ENCODE measurements around the gene MYOG. TPM values are rescaled to one million over a fixed set of nuclear protein-coding genes. Genes with fewer than 3 reads are reported as not detected.

The MYOG gene
- polyA plus RNA-seq, 6 donors from 2014 or later = not detected

DNA sequence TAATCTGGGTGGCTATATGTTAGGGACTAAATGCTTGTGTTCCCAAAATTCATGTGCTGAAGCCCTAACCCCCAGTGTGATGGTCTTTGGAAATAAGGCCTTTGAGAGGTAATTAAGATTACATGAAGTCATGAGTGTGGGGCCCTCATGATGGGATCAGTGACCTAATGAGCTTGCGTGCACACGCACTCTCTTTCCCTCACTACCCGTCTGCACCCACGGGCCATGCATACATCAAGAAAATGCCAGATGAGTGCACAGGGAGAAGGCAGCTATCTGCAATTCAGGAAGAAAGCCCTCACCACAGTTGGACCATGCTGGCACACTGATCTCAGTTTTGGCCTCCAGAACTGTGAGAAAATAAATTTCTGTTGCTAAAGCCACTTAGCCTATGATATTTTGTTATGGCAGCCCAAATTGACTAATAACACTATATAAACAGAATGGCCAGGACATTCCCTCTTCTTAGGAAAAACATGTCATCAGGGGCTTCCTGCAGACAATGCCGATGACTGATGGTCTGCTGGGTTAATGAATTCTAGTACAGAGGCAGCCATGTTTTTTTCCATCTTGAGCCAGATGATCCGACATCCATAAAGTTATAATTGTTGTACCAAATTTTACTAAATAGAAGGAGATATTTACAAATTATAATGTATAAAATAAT is 18.1 kb upstream of the MYOG start:
- no peak for DNase-seq
- Mint-ChIP-seq H3K9me3 (peaks cover 0 to 10% (median 4%) of the 10 kb centered on the region in 7 donors), H3K36me3 (peaks cover 0 to 8% of the 10 kb centered on the region in 2 donors), H3K27me3 (peaks cover 23 to 36% (median 31%) of the 10 kb centered on the region in 3 donors), H3K4me1 (no peaks in the 10 kb centered on the region), H3K4me3 (no peak overlapping the region), H3K27ac (no peak overlapping the region)
- ATAC-seq (ENCODE audit: low read depth in 2 of 2) = no peak

GRCh38 chr1:203103216-203103615 is 17.4 kb upstream of the MYOG start:
- Mint-ChIP-seq H3K27ac (peak overlapping the region in 1 of 6 donors; percentile 24), H3K36me3 (peaks cover 0 to 8% of the 10 kb centered on the region in 2 donors), H3K27me3 (peaks cover 23 to 32% (median 24%) of the 10 kb centered on the region in 3 donors), H3K4me3 (no peak overlapping the region), H3K9me3 (peaks cover 0 to 11% (median 6%) of the 10 kb centered on the region in 7 donors), H3K4me1 (no peaks in the 10 kb centered on the region)
- DNase-seq (no peak), ATAC-seq (ENCODE audit: low read depth in 2 of 2) (no peak)

GRCh38 chr1:203101813-203102634 is 16.2 kb upstream of the MYOG start:
- Mint-ChIP-seq H3K4me3 (no peak overlapping the region), H3K27ac (no peak overlapping the region), H3K9me3 (peaks cover 0 to 23% (median 11%) of the 10 kb centered on the region in 7 donors), H3K4me1 (no peaks in the 10 kb centered on the region), H3K27me3 (peaks cover 17 to 26% (median 25%) of the 10 kb centered on the region in 3 donors), H3K36me3 (peaks cover 2 to 13% of the 10 kb centered on the region in 2 donors)
- DNase-seq (no peak), ATAC-seq (ENCODE audit: low read depth in 2 of 2) (no peak)

DNA sequence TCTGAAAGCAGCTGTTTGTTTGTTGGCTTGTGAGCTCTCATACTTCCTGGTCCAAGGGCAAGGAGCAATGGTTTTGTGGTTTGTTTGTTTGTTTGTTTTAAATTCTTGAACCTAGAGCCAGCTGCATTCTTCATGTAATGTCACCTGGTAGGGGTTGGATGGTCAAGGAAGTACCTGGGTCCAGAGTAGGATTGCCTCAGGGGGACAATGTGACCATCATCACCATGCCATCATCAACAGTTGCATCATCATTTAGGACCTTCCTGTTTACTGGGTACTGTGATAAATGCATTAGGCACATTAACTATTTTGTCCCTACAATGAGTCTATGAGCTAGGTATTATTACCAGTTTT is 14.7 kb upstream of the MYOG start:
- ATAC-seq (ENCODE audit: low read depth in 2 of 2) = no peak
- no peak for DNase-seq
- peaks cover 8 to 20% of the 10 kb centered on the region in 2 donors for H3K36me3 Mint-ChIP-seq
- peak overlapping the region in 1 of 6 donors; percentile 33 for H3K27ac Mint-ChIP-seq
- no peaks in the 10 kb centered on the region for H3K4me1 Mint-ChIP-seq
- H3K9me3 Mint-ChIP-seq = peaks cover 7 to 31% (median 21%) of the 10 kb centered on the region in 7 donors
- H3K27me3 Mint-ChIP-seq = peaks cover 23 to 30% (median 24%) of the 10 kb centered on the region in 3 donors
- H3K4me3 Mint-ChIP-seq = no peak overlapping the region

DNA sequence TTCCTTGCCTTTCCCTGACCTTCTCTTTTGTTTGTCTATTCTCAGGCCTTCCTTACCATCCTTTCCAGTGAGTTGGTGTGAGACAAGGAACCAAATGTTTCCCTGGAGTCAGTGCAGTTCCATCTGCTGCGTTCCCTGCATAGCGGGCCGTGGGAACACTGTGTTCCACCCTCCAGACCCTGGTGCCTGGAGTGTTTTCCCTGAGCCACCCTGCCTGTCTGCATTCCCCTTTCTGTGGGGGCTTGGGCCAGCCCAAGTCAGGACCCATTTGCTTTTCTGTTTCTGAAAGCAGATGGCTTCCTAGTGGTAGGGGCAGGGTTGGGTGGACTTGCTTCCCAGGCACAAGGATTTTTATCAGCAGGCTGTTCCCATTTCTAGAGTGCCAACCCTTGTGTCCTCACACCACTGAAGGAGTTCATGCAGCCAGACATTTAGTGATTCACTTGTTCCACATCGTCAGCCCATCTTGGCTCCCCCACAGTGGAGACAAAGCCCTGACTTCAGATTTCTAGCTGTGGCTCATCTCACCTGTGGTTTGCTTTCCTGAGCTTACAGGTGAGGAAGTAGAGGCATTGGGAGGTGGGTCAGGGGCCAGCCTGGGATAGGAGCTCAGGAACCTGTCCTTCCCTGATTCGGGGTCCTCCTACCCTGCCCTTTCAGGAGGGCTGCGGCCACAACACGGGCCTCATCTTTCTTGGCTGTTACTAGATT is 14.1 kb upstream of the MYOG start:
- peaks cover 9 to 20% of the 10 kb centered on the region in 2 donors for H3K36me3 Mint-ChIP-seq
- no peak overlapping the region for H3K4me3 Mint-ChIP-seq
- H3K9me3 Mint-ChIP-seq = peaks cover 11 to 31% (median 22%) of the 10 kb centered on the region in 7 donors
- H3K27me3 Mint-ChIP-seq = peaks cover 24 to 30% (median 26%) of the 10 kb centered on the region in 3 donors
- H3K4me1 Mint-ChIP-seq = no peaks in the 10 kb centered on the region
- peak overlapping the region in 1 of 6 donors; percentile 33 for H3K27ac Mint-ChIP-seq
- ATAC-seq (ENCODE audit: low read depth in 2 of 2) (no peak), DNase-seq (no peak)

DNA sequence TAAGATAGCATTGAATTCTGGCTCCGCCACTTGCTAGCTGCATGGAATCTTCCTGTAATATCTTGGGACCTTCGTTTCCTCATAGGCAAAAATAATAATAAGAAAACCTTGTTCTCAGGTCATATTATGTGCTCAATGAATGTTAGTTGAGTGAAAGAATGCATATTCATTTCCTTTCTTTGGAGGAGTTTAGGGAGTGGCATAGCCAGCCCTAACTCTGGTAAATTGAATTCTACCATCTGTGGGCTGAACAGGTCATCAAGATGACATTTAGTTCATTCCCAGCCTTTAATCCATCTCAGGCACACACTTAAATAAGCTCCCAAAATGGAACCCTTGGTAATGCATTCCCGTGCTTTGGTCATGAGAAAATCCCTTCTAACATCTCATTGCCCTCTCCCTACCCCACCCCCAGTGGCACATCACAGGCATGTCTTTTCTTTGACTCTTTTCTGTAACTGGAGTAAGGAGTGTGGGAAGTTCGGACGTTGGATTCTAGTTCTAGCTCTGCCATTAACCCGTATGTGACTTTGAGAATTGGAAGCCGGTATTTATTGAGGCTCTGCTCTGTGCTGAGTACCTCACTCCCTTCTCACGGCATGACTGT is 13.2 kb upstream of the MYOG start:
- H3K27ac Mint-ChIP-seq = no peak overlapping the region
- peaks cover 24 to 38% (median 26%) of the 10 kb centered on the region in 3 donors for H3K27me3 Mint-ChIP-seq
- H3K36me3 Mint-ChIP-seq = peaks cover 16 to 27% of the 10 kb centered on the region in 2 donors
- H3K4me1 Mint-ChIP-seq = no peaks in the 10 kb centered on the region
- DNase-seq (no peak), ATAC-seq (ENCODE audit: low read depth in 2 of 2) (no peak)
- peaks cover 17 to 40% (median 31%) of the 10 kb centered on the region in 7 donors for H3K9me3 Mint-ChIP-seq
- no peak overlapping the region for H3K4me3 Mint-ChIP-seq

DNA sequence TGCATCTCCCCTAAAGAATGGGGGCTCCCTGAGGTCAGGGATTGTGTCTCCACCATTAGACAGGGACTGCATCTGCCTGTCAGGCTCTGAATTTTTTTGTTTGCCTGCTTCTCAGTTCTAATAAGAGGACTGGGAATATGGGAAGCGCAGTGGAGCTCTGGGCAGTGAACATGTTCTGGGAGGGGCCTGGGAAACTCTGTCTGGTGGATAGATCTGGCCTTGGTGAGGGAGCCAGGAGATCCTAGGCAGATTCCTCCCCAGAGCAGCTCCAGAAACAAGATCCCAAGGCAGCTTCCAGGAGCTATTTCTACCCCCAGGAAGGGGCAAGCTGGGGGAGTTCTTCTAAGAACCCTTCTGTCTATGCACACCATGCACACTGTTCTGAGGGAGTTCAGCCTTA is 12.6 kb upstream of the MYOG start:
- Mint-ChIP-seq H3K4me1 (no peaks in the 10 kb centered on the region), H3K9me3 (peaks cover 17 to 45% (median 32%) of the 10 kb centered on the region in 7 donors), H3K36me3 (peaks cover 16 to 27% of the 10 kb centered on the region in 2 donors), H3K27me3 (peaks cover 24 to 38% (median 26%) of the 10 kb centered on the region in 3 donors), H3K4me3 (no peak overlapping the region), H3K27ac (no peak overlapping the region)
- ATAC-seq (ENCODE audit: low read depth in 2 of 2) = no peak
- DNase-seq = no peak

GRCh38 chr1:203097001-203097400 is 11.2 kb upstream of the MYOG start:
- ATAC-seq (ENCODE audit: low read depth in 2 of 2) = no peak
- no peak overlapping the region for H3K27ac Mint-ChIP-seq

GRCh38 chr1:203096566-203096965 is 10.8 kb upstream of the MYOG start:
- H3K27ac Mint-ChIP-seq = no peak overlapping the region
- ATAC-seq (ENCODE audit: low read depth in 2 of 2) (no peak), DNase-seq (no peak)
- no peak overlapping the region for H3K4me3 Mint-ChIP-seq
- no peaks in the 10 kb centered on the region for H3K4me1 Mint-ChIP-seq
- H3K9me3 Mint-ChIP-seq = peaks cover 19 to 45% (median 33%) of the 10 kb centered on the region in 7 donors
- peaks cover 30 to 54% (median 45%) of the 10 kb centered on the region in 3 donors for H3K27me3 Mint-ChIP-seq
- peaks cover 16 to 27% of the 10 kb centered on the region in 2 donors for H3K36me3 Mint-ChIP-seq

More at GRCh38 chr1:203097001-203097400, 11.2 kb upstream of the MYOG start:
- peaks cover 16 to 27% of the 10 kb centered on the region in 2 donors for H3K36me3 Mint-ChIP-seq
- H3K9me3 Mint-ChIP-seq = peaks cover 19 to 45% (median 33%) of the 10 kb centered on the region in 7 donors
- no peak overlapping the region for H3K4me3 Mint-ChIP-seq
- no peaks in the 10 kb centered on the region for H3K4me1 Mint-ChIP-seq
- H3K27me3 Mint-ChIP-seq = peaks cover 31 to 50% (median 41%) of the 10 kb centered on the region in 3 donors
- no peak for DNase-seq

DNA sequence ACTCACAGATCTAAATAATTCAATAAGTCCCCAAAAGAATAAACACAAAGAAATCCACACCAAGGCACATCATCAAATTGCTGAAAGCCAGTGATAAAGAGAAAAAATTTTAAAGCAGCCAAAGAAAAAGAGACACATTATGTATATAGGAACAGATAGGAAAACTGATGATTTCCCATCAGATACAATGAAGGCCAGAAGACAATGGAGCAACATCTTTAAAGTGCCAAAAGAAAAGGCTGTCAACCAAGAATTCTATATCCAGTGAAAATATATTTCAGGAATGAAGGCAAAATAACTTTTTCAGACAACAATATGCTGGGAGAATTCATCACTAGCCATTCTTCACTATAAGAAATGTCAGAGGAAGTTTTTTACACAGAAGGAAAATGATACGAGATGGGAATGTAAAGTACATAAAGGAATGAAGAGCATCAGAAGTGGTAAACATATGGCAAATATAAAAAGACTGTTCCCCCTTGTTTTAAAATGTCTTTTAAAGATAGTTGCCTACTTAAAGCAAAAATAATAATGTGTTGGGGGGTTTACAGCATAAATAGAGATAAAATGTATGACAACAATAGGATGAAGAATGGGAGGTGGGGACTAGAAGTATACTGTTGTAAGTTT is 9.4 kb upstream of the MYOG start:
- DNase-seq (no peak), ATAC-seq (ENCODE audit: low read depth in 2 of 2) (no peak)
- Mint-ChIP-seq H3K27me3 (peaks cover 29 to 58% (median 47%) of the 10 kb centered on the region in 3 donors), H3K9me3 (peaks cover 19 to 45% (median 33%) of the 10 kb centered on the region in 7 donors), H3K4me3 (no peak overlapping the region), H3K36me3 (peaks cover 16 to 34% of the 10 kb centered on the region in 2 donors), H3K4me1 (no peaks in the 10 kb centered on the region), H3K27ac (no peak overlapping the region)

- peaks cover 16 to 34% of the 10 kb centered on the region in 2 donors for H3K36me3 Mint-ChIP-seq
- no peak for DNase-seq
- no peak for ATAC-seq (ENCODE audit: low read depth in 2 of 2)
- peak overlapping the region in 1 of 6 donors; percentile 40 for H3K27ac Mint-ChIP-seq
- H3K9me3 Mint-ChIP-seq = peaks cover 19 to 45% (median 33%) of the 10 kb centered on the region in 7 donors
- peaks cover 32 to 64% (median 49%) of the 10 kb centered on the region in 3 donors for H3K27me3 Mint-ChIP-seq
- no peak overlapping the region for H3K4me3 Mint-ChIP-seq
- H3K4me1 Mint-ChIP-seq = no peaks in the 10 kb centered on the region
Observed at GRCh38 chr1:203093754-203094410, 8.1 kb upstream of the MYOG start.

DNA sequence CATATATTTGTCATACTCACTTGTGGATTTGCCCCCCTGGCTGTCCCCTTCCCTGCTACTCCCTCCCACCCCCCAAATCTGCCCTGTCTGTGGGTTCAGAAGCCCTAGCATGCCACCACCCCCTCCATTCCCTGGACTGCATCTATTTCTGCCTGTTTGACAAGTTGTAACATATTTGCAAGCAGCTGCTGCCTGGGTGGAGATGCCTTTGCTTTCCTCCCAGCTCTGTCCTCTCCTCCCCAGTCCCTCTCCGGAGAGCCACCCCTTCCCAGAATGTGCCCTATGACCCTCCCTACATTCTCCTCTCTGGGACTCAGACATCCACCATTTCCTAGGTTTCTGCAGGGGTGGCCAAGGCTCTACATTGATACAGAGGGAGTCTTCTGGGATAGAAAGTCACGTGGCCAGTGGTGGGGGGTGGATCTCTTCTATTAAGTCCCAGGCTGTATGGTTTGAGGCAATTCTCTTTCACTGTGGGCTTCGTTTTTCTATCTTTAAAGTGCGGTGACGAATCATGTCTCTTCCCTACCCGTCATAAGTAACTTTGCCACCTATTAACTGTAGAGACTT is 6.0 kb upstream of the MYOG start:
- no peak for DNase-seq
- Mint-ChIP-seq H3K27ac (no peak overlapping the region), H3K4me1 (no peaks in the 10 kb centered on the region), H3K36me3 (peaks cover 12 to 28% of the 10 kb centered on the region in 2 donors), H3K9me3 (peaks cover 16 to 31% (median 26%) of the 10 kb centered on the region in 7 donors), H3K27me3 (peaks cover 28 to 69% (median 50%) of the 10 kb centered on the region in 3 donors), H3K4me3 (no peak overlapping the region)
- no peak for ATAC-seq (ENCODE audit: low read depth in 2 of 2)

Measured in naive B cell (primary cell).